ENCODE data around the gene RARRES2. TPM values are rescaled to one million over a fixed set of nuclear protein-coding genes. Genes with fewer than 3 reads are reported as not detected.
"Not testable (repeated sequence)": the region's sequence is repeated elsewhere in the genome, so short reads cannot be mapped to it uniquely, and the experiment has no call there.

Gene RARRES2
- 28.5 and 161 TPM in 2 replicates for total RNA-seq

DNA sequence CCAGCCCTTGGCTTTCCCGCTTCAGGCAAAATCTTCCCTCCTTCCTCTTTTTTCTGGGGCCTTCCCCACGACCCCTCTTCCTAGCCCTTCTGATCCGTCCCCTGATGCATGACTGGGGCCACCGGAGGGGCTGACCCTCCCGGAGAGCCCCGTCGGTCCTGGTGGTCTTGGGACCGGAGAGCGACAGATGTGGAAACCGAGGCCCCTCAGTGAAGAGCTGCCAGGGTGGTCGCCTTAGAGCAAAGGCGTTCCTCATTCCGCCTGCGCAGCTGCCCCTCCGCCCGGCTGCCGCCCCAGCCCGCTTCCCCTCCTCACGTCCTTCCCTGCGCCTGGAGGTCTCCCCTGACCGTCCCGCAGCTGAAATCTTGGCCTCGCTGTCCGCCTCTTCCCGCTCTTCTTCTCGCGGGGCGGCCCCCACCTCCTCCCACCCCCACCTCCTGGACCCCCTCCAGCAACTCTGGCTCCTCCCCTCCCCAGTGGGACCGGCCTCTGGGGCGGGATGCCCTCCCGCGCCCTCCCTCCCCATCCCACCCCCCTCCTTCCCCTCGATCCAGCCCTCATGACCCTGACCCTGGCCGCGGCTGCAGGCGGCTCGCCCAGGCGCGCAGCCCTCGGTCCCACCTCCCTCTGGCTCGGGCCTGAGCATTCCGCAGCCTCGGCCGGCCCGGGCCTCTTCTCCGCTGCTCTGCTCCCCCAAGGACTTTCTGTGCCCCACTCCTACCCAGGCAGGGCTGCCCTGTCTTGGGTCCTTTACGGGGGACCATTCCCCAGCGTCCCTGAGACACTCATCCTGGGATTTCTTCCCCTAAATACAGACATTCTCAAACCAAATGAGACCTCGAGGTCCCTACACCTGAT, at the start of gene RARRES2:
TSS of gene RARRES2 (minus strand) at position 367 of the 858 bp plus-strand sequence. CDS start 1,020 bp downstream, outside the sequence.
- DNase-seq (ENCODE audit: low read depth): no peak

DNA sequence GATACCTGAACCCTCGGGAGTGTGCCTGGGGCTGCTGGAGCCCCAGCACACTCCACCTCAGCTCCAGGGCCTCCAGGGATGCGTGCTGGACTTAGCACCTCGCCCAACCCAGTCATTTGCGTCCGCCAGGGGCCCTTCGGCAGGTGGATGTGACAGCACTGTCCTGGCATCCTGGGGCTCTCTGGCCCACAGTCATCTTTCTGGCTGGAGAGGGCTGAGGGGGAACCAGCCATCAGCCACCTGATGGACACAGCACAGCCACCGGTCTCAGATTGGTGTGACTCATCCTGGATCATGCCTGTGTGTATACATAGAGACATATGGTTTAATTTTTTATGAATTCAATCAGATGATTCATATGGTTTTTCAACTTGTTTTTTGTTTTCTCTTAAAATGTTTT, 48.8 kb upstream of the RARRES2 start:
- DNase-seq (ENCODE audit: low read depth): no peak

- no peak for DNase-seq (ENCODE audit: low read depth)
Measured at GRCh38 chr7:150389532-150389816, 48.0 kb upstream of the RARRES2 start.

DNA sequence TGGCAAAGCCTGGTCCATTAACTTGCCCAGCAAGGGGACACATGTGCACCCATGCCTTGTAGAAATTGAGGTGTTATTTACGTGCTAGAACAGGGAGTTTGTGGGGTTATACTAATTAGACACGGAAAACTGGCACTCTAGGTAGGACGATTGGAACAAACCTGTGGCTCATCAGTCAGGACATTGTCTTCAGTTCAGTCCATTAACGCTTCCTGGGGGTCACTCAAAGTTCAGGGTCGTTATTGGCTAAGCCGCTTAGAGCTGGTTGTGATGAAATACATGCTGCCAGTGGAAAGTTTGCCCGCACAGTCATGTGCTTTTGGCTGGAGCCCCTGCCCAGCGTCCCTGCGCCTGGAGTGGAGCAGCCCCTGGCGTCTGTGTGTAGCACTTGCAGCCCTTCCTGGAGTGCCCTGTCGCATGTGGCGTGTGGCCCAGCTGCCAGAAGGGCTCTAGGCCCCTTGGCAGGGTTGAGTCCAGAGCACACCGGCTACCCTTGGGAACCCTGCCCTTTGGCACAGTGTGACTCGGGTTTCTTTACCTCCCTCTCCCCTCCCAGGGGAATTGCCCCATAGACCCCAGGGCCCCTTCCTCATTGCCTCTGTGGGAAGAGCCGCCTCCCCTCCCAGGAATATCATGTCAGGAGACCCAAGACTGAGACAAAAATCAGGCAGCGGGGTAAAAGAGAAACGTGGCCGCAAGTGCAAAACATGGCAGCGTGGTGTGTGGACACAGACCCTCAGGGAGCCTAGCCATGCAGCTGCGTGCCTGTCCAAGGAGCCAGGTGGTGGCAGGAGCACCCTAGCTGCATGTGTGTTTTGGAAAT, 47.5 kb upstream of the RARRES2 start:
- DNase-seq (ENCODE audit: low read depth): peak; percentile 75

- DNase-seq (ENCODE audit: low read depth): no peak
Measured at GRCh38 chr7:150388306-150388705, 46.9 kb upstream of the RARRES2 start.

DNA sequence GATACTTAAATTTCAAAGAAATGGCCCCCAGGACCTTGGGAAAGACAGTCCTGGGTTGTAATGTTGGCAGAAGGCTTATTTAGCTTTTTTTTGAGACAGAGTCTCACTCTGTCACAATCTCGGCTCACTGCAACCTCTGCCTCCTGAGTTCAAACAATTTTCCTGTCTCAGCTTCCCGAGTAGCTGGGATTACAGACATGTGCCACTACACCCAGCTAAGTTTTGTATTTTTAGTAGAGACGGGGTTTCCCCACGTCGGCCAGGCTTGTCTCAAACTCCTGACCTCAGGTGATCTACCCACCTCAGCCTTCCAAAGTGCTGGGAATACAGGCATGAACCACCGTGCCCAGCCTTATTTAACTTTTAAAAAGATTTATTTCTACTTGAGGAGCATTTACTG, 44.5 kb upstream of the RARRES2 start:
- not testable (repeated sequence) for DNase-seq (ENCODE audit: low read depth)

- no peak for DNase-seq (ENCODE audit: low read depth)
Measured at GRCh38 chr7:150385302-150385723, 43.9 kb upstream of the RARRES2 start.

DNA sequence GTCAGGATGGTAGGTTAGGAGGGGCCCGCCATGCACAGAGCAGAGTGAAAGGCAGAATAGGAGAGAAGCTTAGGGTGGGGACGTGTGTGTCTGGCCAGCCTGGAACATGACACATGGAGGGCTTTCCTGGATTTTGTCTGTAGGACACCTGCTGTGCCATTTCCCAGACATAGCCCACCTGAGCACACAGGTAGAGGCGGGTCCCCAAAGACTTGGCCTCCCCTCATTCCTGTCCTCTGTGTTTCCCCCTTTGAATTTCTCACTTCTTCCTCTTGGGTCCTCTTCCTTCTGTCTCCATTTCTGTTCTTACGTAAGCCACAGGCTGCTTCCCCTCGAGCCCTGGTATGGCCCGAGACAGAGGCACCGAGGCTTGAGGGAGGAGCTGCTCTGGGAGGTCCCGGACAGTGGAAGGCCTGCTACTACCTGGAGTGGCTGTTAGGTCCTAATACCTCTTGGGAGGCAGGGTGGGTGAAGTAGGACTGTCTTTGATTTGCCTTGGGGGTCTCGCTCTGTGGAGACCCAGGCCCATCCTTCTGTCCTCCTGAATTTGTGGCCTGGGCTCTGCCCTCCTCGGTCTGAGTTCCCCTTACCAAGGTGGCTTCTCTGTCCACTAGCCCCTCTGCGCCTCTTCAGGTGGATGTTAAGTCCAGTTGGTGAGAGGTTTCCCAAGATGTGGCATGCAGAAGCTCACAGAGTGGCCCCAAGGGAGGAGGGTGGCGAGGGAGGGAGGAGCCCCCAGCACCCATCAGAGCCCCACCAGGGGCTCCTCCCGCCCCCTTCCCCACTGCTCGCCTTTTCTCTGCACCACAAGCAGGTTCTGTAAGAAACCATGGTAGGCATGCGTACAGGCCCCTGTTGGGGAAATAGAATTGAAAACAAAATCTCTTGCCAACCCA, 43.2 kb upstream of the RARRES2 start:
- no peak for DNase-seq (ENCODE audit: low read depth)

- no peak for DNase-seq (ENCODE audit: low read depth)
Measured at GRCh38 chr7:150383710-150384397, 42.4 kb upstream of the RARRES2 start.

DNA sequence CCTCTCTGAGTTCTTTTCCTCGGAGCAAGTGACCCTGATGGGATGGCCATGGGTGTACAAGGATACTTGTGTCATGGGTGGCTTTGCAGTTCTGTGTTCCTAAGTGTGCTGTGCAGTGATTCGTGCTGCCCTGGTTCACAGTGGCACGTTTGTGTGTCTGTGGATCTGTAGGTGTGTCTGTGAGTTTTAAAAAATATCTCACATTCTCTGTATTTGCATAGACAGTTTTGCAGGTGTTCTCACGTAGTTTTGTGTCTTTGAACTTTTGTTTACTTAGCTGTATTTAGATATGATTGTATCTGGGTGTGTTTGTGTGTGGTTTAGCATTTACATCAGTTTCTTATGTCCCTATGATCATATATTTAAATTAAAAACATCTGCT, 41.4 kb upstream of the RARRES2 start:
- DNase-seq (ENCODE audit: low read depth): no peak

- no peak for DNase-seq (ENCODE audit: low read depth)
Measured at GRCh38 chr7:150382123-150382843, 40.9 kb upstream of the RARRES2 start.

DNA sequence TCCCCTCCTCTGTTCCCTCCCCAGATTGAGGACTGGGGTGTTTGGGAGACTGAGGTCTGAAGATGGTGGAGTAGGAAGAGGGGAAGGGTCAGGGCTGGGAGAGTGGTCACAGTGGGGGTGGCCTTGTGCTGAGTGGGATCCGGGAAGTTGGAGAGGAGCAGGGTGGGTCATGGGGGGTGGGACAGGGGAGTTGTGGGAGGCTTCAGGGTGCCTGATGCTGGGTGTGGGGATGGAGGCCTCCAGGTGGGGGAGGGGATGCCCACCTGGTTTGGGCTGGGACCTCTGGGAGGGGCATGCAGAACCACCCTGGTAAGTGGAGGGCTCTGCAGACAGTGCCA, 40.3 kb upstream of the RARRES2 start:
- DNase-seq (ENCODE audit: low read depth): no peak

GRCh38 chr7:150381096-150381495, 39.7 kb upstream of the RARRES2 start:
- DNase-seq (ENCODE audit: low read depth): no peak

DNA sequence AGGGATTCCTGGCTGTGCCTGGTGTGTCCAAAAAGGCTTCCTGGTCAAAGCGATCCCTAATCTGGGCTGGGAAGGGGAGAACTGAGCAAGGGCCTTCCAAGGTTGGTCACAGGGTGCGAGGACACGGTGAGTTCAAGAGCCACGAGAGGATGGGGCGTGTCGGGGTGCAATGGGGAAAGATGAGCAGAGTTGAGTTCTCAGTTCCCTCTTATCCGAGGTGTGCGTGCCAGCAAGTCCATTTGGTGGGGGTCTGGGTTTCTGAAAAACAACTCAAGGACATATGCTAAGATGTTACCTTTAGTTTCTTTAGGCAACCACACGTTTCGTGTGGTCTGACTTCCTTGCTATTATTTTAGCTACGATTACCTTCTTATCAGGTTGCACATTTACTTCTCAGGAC, 39.0 kb upstream of the RARRES2 start:
- DNase-seq (ENCODE audit: low read depth): no peak

GRCh38 chr7:150379441-150380379, 38.3 kb upstream of the RARRES2 start:
- DNase-seq (ENCODE audit: low read depth): no peak

GRCh38 chr7:150378853-150379440, 37.5 kb upstream of the RARRES2 start, which contains the start of gene ZNF775:
Gene ZNF775, plus strand, starts transcription at chr7:150379330. Its CDS starts 9,141 bp downstream, at chr7:150388471.
- DNase-seq (ENCODE audit: low read depth): peak; percentile 73

DNA sequence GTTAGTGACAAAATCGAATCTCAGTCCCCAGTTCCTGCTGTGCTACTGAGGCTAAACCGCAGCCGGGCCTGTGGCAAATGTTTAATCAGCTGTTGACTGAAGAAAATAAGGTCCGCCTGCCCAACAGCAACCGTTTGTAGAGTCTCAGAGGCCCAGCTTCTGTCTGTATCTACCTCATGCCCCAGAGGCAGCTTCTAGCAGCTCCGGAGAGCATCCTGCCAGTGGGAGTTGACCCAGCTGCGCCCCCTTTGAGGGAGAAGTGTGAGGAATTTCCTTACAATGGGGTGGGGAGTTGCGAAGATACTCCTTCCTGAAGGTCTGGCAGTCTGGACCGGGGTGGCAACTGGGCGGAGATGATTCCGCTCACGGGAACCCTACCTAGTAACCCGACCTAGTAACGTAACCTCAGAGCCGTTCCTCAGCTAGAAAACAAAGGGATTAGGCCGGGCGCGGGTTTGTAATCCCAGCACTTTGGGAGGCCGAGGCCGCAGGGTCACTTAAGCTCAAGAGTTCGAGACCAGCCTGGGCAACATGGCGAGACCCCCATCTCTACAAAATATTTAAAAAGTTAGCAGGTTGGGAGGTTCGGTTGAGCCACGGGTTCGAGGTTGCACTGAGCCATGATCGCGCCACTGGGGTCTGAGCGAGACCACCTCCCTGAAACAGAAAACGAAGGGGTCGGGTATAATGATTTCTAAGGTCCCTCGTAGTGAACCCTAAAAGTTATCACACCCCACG, 36.9 kb upstream of the RARRES2 start:
- DNase-seq (ENCODE audit: low read depth): peak; percentile 78

GRCh38 chr7:150377635-150378034, 36.2 kb upstream of the RARRES2 start:
- DNase-seq (ENCODE audit: low read depth): no peak
